Measurements from ENCODE around the gene KCNAB1.

The KCNAB1 gene

DNA sequence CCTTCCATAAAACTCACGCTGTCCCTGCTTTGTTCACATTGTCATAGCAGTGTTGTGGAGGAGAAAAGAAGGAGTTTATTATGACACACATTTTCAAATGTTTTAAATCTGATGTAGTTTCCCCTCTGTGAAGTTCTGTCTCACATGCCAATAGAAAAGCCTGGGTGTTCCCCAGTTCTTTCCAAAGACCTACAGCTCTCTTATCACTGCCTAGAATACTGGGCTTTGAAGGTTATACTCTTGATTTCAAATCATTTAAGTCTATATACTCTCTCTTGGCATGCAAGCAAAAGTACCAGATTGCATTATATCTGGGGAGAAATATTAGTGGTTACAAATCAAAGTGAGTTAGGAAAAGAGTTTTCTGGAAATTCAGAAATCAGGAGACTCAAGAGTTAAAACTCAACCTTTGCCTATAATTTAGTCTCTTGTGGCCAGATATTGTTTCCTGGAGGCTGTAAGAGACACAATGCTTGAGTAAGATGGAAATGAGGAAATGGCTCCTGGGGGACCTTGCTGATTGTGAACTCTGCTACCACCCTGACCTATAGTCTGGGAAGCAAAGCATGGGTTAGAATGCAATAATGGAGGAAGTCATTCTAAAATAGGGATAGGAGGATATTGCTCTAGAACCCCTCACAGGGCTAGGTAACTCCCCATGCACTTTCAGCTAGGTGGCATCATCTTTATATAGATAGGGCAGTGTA lies 182.8 kb downstream of the KCNAB1 start:
- no peaks in the 10 kb centered on the region for H3K27me3 ChIP-seq (ENCODE audit: control insufficient read depth in 1 of 2, insufficient read depth in 2 of 2, low read length in 2 of 2)
- no peaks in the 10 kb centered on the region for H3K9me3 ChIP-seq (ENCODE audit: control insufficient read depth in 1 of 2, low read length in 2 of 2)
- H3K9ac ChIP-seq (ENCODE audit: low read depth in 1 of 2, low read length in 2 of 2) = no peak overlapping the region
- no peak overlapping the region for H3K4me3 ChIP-seq (ENCODE audit: low read depth in 1 of 2, low read length in 2 of 2)
- no peak overlapping the region for H3K27ac ChIP-seq (ENCODE audit: low read depth, low read length)
- H3K4me1 ChIP-seq (ENCODE audit: control insufficient read depth in 1 of 2, insufficient read depth in 2 of 2, low read length in 2 of 2) = no peaks in the 10 kb centered on the region
- H3K36me3 ChIP-seq (ENCODE audit: control insufficient read depth in 1 of 2, insufficient read depth in 2 of 2, low read length in 2 of 2) = no peaks in the 10 kb centered on the region

DNA sequence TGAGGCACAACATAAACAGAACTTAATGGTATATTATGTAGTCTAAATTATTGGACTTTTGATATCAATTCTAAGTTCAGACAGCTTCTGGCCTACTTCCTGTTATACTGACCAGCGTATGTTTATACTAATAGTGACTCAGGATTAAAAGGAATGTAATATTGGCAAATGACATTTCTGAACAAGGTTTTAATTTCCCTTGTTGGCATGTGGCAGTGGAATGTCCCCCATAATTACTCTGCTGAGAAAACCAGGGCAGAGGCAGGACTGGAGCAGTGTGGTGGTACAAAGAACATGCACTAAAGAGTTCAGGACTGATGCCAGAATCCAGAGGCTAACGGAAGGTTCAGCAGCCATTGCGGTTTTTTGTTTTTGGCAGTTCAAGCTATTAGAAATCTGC lies 184.0 kb downstream of the KCNAB1 start:
- H3K27ac ChIP-seq (ENCODE audit: low read depth, low read length) = no peak overlapping the region
- no peaks in the 10 kb centered on the region for H3K27me3 ChIP-seq (ENCODE audit: control insufficient read depth in 1 of 2, insufficient read depth in 2 of 2, low read length in 2 of 2)
- no peaks in the 10 kb centered on the region for H3K4me1 ChIP-seq (ENCODE audit: control insufficient read depth in 1 of 2, insufficient read depth in 2 of 2, low read length in 2 of 2)
- H3K9ac ChIP-seq (ENCODE audit: low read depth in 1 of 2, low read length in 2 of 2) = no peak overlapping the region
- no peak overlapping the region for H3K4me3 ChIP-seq (ENCODE audit: low read depth in 1 of 2, low read length in 2 of 2)
- no peaks in the 10 kb centered on the region for H3K9me3 ChIP-seq (ENCODE audit: control insufficient read depth in 1 of 2, low read length in 2 of 2)
- H3K36me3 ChIP-seq (ENCODE audit: control insufficient read depth in 1 of 2, insufficient read depth in 2 of 2, low read length in 2 of 2) = no peaks in the 10 kb centered on the region

DNA sequence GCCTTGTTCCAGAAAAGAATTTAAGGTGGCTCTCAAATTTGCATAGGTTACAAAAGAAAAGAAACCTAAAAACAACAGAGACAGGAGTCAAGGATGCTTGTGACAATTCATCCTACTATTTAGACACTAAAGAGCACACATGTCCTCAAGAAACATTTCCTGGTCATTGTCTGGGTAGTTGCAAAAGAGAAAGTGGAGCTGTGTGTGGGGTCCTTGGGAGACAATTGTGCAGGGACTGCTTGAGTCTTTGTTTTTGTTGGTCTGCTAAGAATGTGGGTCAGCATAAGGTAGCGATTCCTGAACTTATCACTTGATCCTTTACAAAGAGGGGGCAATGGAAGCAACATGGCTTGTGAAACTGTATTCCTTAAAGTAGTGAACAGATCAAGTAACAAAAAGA lies 185.3 kb downstream of the KCNAB1 start:
- no peaks in the 10 kb centered on the region for H3K27me3 ChIP-seq (ENCODE audit: control insufficient read depth in 1 of 2, insufficient read depth in 2 of 2, low read length in 2 of 2)
- no peaks in the 10 kb centered on the region for H3K9me3 ChIP-seq (ENCODE audit: control insufficient read depth in 1 of 2, low read length in 2 of 2)
- no peaks in the 10 kb centered on the region for H3K4me1 ChIP-seq (ENCODE audit: control insufficient read depth in 1 of 2, insufficient read depth in 2 of 2, low read length in 2 of 2)
- H3K36me3 ChIP-seq (ENCODE audit: control insufficient read depth in 1 of 2, insufficient read depth in 2 of 2, low read length in 2 of 2) = no peaks in the 10 kb centered on the region
- no peak overlapping the region for H3K4me3 ChIP-seq (ENCODE audit: low read depth in 1 of 2, low read length in 2 of 2)
- H3K9ac ChIP-seq (ENCODE audit: low read depth in 1 of 2, low read length in 2 of 2) = no peak overlapping the region
- no peak overlapping the region for H3K27ac ChIP-seq (ENCODE audit: low read depth, low read length)

DNA sequence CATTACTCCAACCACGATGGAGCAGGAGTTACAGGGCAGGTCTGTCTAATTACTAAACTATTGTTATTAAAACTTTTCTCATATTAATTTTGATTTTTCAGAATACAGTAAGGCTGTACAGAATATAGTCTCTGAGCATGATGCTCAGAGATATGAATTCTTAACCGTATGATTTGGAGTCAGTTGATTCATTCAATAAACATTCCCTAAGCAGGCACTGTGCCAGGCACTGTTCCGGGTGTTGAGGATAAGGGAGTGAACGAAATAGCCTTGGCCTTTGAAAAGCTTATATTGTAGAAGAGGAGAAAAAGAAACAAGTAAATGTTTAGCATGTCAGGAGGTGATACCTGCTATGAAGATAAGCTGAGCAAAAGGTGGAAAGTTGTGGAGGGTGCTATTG lies 187.3 kb downstream of the KCNAB1 start:
- H3K9me3 ChIP-seq (ENCODE audit: control insufficient read depth in 1 of 2, low read length in 2 of 2) = no peaks in the 10 kb centered on the region
- H3K4me1 ChIP-seq (ENCODE audit: control insufficient read depth in 1 of 2, insufficient read depth in 2 of 2, low read length in 2 of 2) = no peaks in the 10 kb centered on the region
- no peak overlapping the region for H3K9ac ChIP-seq (ENCODE audit: low read depth in 1 of 2, low read length in 2 of 2)
- H3K36me3 ChIP-seq (ENCODE audit: control insufficient read depth in 1 of 2, insufficient read depth in 2 of 2, low read length in 2 of 2) = no peaks in the 10 kb centered on the region
- no peak overlapping the region for H3K27ac ChIP-seq (ENCODE audit: low read depth, low read length)
- H3K27me3 ChIP-seq (ENCODE audit: control insufficient read depth in 1 of 2, insufficient read depth in 2 of 2, low read length in 2 of 2) = no peaks in the 10 kb centered on the region
- H3K4me3 ChIP-seq (ENCODE audit: low read depth in 1 of 2, low read length in 2 of 2) = no peak overlapping the region

DNA sequence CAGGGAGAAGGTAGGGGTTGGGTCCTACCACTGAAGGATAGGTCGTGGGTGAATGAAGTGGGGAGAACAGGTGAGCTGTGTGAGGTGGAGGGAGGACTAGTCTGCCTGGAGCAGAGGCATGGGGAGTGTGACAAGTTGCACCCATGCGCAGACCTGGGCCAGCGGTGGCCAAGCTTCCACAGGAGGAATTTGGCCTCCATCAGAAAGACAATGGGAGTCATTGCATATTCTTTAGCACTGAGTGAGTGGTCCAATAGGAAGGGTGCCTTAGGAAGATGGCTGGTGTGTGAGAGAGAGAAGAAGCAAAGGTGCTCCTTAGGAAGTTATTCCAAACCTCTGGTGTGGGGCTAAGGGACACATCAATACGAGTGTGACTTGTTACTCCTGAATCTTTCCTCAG lies 191.1 kb downstream of the KCNAB1 start:
- Histone ChIP-seq H3K36me3 (ENCODE audit: control insufficient read depth in 1 of 2, insufficient read depth in 2 of 2, low read length in 2 of 2) (no peaks in the 10 kb centered on the region), H3K9me3 (ENCODE audit: control insufficient read depth in 1 of 2, low read length in 2 of 2) (no peaks in the 10 kb centered on the region), H3K9ac (ENCODE audit: low read depth in 1 of 2, low read length in 2 of 2) (no peak overlapping the region), H3K4me1 (ENCODE audit: control insufficient read depth in 1 of 2, insufficient read depth in 2 of 2, low read length in 2 of 2) (no peaks in the 10 kb centered on the region), H3K27me3 (ENCODE audit: control insufficient read depth in 1 of 2, insufficient read depth in 2 of 2, low read length in 2 of 2) (no peaks in the 10 kb centered on the region), H3K4me3 (ENCODE audit: low read depth in 1 of 2, low read length in 2 of 2) (no peak overlapping the region), H3K27ac (ENCODE audit: low read depth, low read length) (no peak overlapping the region)

DNA sequence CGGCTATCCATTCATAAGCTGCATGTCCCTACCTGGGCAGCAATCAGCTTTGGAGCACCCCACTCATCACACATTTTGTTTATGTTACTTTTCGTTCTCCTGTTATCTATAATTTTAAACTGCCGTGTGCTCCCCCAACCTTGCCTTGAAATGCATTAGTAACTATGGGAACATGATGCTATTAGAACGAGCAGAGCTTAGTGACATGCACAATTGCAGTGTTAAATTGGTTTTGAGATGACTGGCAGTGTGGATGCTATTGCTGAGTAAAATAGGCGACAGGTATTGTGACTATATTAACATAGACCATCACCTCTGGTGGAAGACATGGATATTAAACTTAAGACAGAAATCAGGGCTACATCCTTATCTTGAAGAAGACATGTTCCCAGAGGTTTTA lies 191.6 kb downstream of the KCNAB1 start:
- no peaks in the 10 kb centered on the region for H3K9me3 ChIP-seq (ENCODE audit: control insufficient read depth in 1 of 2, low read length in 2 of 2)
- H3K27ac ChIP-seq (ENCODE audit: low read depth, low read length) = no peak overlapping the region
- H3K36me3 ChIP-seq (ENCODE audit: control insufficient read depth in 1 of 2, insufficient read depth in 2 of 2, low read length in 2 of 2) = no peaks in the 10 kb centered on the region
- no peaks in the 10 kb centered on the region for H3K4me1 ChIP-seq (ENCODE audit: control insufficient read depth in 1 of 2, insufficient read depth in 2 of 2, low read length in 2 of 2)
- H3K9ac ChIP-seq (ENCODE audit: low read depth in 1 of 2, low read length in 2 of 2) = no peak overlapping the region
- H3K4me3 ChIP-seq (ENCODE audit: low read depth in 1 of 2, low read length in 2 of 2) = no peak overlapping the region
- no peaks in the 10 kb centered on the region for H3K27me3 ChIP-seq (ENCODE audit: control insufficient read depth in 1 of 2, insufficient read depth in 2 of 2, low read length in 2 of 2)

DNA sequence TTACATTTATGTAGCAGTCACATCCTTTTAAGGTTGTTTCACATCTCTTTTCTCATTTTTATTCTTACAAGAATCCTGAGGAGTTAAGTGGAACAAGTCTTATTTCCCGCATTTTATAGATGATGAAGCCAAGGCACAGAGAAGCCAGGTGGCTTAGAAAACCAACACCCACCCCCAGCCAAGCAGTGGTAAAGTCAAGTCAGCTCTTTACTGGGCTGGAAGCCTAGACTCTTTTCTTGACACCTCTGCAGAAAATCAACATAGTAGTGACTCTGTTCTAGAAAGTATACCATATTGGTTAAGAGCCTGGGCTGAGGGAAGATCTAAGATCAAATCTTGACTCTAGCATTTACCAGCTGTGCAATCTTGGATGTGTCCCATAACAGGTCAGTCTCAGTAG lies 195.7 kb downstream of the KCNAB1 start:
- no peaks in the 10 kb centered on the region for H3K36me3 ChIP-seq (ENCODE audit: control insufficient read depth in 1 of 2, insufficient read depth in 2 of 2, low read length in 2 of 2)
- no peaks in the 10 kb centered on the region for H3K4me1 ChIP-seq (ENCODE audit: control insufficient read depth in 1 of 2, insufficient read depth in 2 of 2, low read length in 2 of 2)
- no peak overlapping the region for H3K27ac ChIP-seq (ENCODE audit: low read depth, low read length)
- H3K9ac ChIP-seq (ENCODE audit: low read depth in 1 of 2, low read length in 2 of 2) = no peak overlapping the region
- H3K9me3 ChIP-seq (ENCODE audit: control insufficient read depth in 1 of 2, low read length in 2 of 2) = no peaks in the 10 kb centered on the region
- H3K27me3 ChIP-seq (ENCODE audit: control insufficient read depth in 1 of 2, insufficient read depth in 2 of 2, low read length in 2 of 2) = no peaks in the 10 kb centered on the region
- H3K4me3 ChIP-seq (ENCODE audit: low read depth in 1 of 2, low read length in 2 of 2) = no peak overlapping the region

DNA sequence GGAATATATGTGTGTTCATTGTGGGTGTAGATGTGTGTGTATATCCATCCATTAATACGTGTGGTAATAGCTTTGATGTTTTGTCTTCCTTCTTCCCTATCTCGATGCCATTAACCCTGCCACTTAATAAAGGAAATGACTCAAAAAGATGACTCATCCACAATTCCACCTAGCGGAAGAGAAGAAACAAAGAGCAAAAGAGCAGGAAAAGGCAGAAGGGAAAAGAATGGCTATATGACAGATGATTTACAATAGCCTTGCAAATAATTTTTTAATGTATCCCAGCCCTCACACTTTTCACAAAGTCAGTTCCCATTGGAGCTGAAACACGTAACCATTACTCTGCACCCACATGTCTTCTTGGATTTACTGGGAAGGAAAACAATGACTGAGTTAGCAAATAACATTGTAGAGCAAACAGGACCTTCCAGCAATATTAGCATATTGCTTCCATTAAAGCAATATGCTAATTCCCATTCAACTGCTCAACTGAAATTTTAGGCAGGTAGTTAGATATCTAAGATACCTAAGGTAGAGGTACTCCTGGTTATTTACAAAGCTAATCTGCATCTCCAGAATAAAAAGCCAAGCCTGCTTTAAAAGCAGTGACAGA lies 197.2 kb downstream of the KCNAB1 start:
- Histone ChIP-seq H3K4me3 (ENCODE audit: low read depth in 1 of 2, low read length in 2 of 2) (no peak overlapping the region), H3K9me3 (ENCODE audit: control insufficient read depth in 1 of 2, low read length in 2 of 2) (no peaks in the 10 kb centered on the region), H3K27ac (ENCODE audit: low read depth, low read length) (no peak overlapping the region), H3K9ac (ENCODE audit: low read depth in 1 of 2, low read length in 2 of 2) (no peak overlapping the region), H3K4me1 (ENCODE audit: control insufficient read depth in 1 of 2, insufficient read depth in 2 of 2, low read length in 2 of 2) (no peaks in the 10 kb centered on the region), H3K36me3 (ENCODE audit: control insufficient read depth in 1 of 2, insufficient read depth in 2 of 2, low read length in 2 of 2) (no peaks in the 10 kb centered on the region), H3K27me3 (ENCODE audit: control insufficient read depth in 1 of 2, insufficient read depth in 2 of 2, low read length in 2 of 2) (no peaks in the 10 kb centered on the region)

DNA sequence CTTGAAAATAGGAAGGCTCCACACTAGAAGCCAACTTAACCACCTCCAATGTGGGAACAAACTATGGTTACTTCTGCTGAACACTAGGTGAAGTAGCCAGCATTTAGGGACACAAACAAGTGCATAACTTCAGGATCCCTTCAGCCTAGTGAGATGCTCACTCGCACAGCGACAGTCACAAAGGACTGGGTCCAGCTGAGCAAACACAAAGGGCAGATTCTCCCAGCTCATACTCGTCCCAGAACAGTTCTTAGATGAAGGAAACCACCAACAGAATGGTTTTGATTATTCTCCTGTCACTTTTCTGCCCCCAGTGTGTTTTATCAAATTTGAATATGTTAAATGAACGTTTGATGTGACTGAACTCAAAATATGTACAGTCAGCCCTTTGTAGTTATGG lies 201.6 kb downstream of the KCNAB1 start:
- Histone ChIP-seq H3K36me3 (ENCODE audit: control insufficient read depth in 1 of 2, insufficient read depth in 2 of 2, low read length in 2 of 2) (no peaks in the 10 kb centered on the region), H3K4me3 (ENCODE audit: low read depth in 1 of 2, low read length in 2 of 2) (no peak overlapping the region), H3K27me3 (ENCODE audit: control insufficient read depth in 1 of 2, insufficient read depth in 2 of 2, low read length in 2 of 2) (no peaks in the 10 kb centered on the region), H3K4me1 (ENCODE audit: control insufficient read depth in 1 of 2, insufficient read depth in 2 of 2, low read length in 2 of 2) (no peaks in the 10 kb centered on the region), H3K9me3 (ENCODE audit: control insufficient read depth in 1 of 2, low read length in 2 of 2) (no peaks in the 10 kb centered on the region), H3K9ac (ENCODE audit: low read depth in 1 of 2, low read length in 2 of 2) (no peak overlapping the region), H3K27ac (ENCODE audit: low read depth, low read length) (no peak overlapping the region)

DNA sequence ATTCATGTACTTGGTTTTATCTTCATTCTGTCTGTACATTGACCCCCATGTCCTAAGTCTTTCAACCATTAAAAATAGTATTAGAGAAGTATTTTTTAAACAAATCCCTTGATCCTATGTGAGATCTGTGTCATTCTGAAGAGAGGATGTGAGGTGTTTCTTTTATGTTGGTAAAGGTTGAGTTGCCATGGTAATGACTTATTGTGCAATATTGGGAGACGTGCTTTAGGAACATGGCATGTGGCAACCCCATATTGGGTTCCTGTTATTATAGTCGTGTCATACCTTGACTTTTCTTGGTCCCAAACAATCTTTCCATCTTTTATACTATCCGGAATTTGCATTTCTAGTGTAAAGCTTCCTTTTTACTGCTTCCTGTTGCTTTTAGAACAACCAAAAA lies 203.1 kb downstream of the KCNAB1 start:
- Histone ChIP-seq H3K9ac (ENCODE audit: low read depth in 1 of 2, low read length in 2 of 2) (no peak overlapping the region), H3K4me3 (ENCODE audit: low read depth in 1 of 2, low read length in 2 of 2) (no peak overlapping the region), H3K27ac (ENCODE audit: low read depth, low read length) (no peak overlapping the region), H3K4me1 (ENCODE audit: control insufficient read depth in 1 of 2, insufficient read depth in 2 of 2, low read length in 2 of 2) (no peaks in the 10 kb centered on the region), H3K9me3 (ENCODE audit: control insufficient read depth in 1 of 2, low read length in 2 of 2) (no peaks in the 10 kb centered on the region), H3K27me3 (ENCODE audit: control insufficient read depth in 1 of 2, insufficient read depth in 2 of 2, low read length in 2 of 2) (no peaks in the 10 kb centered on the region), H3K36me3 (ENCODE audit: control insufficient read depth in 1 of 2, insufficient read depth in 2 of 2, low read length in 2 of 2) (no peaks in the 10 kb centered on the region)
